Tibial nerve (tissue), 4 donors: ENCODE results near the gene PFKFB4. TPM values are rescaled to one million over a fixed set of nuclear protein-coding genes. Genes with fewer than 3 reads are reported as not detected.

Experiments
- DNase-seq, 2 donors: peaks; one replicate each; pipeline ENCODE4 v3.0.0-alpha.2; 2019; ENCODE audit warnings: low spot score in 2 of 2
- H3K27ac ChIP-seq, 4 donors: fragments of 200-600 bp; sonication (generic) in 3 of 4; one replicate each; pipeline ENCODE4 v1.5.1; 2017 to 2019; ENCODE audit warnings: mild to moderate bottlenecking in 1 of 4
- H3K27me3 ChIP-seq, 2 donors: fragments of 200-600 bp; sonication (generic) in 1 of 2; one replicate each; pipeline versions ENCODE4 v1.5.1 to v1.6.0; 2017 to 2019
- H3K36me3 ChIP-seq, 3 donors: fragments of 200-600 bp; sonication (generic); one replicate each; pipeline ENCODE4 v1.5.1; 2018 to 2019
- H3K4me1 ChIP-seq, 4 donors: fragments of 200-600 bp; sonication (generic) in 3 of 4; one replicate each; pipeline ENCODE4 v1.5.1; 2017 to 2019
- H3K4me3 ChIP-seq, 4 donors: fragments of 200-600 bp; sonication (generic) in 3 of 4; one replicate each; pipeline ENCODE4 v1.5.1; 2017 to 2019; ENCODE audit warnings: mild to moderate bottlenecking in 1 of 4, moderate library complexity in 1 of 4
- H3K9me3 ChIP-seq, 4 donors: fragments of 200-600 bp; sonication (generic) in 3 of 4; one replicate each; pipeline ENCODE4 v1.5.1; 2017 to 2019
- CTCF ChIP-seq, 5 experiments: fragments of 200-600 bp in 3 of 5; fragments of 450-650 bp in 2 of 5; sonication (generic) in 3 of 5; IDR thresholded peaks; one replicate each; pipeline ENCODE4 v1.5.1; 2016 to 2019; ENCODE audit warnings: antibody characterized with exemption in 5 of 5, mild to moderate bottlenecking in 3 of 5, moderate library complexity in 2 of 5
- EP300 ChIP-seq, 2 donors: sonication (generic); formaldehyde crosslinking; IDR thresholded peaks; one replicate each; pipeline ENCODE4 v1.6.1; 2017; ENCODE audit warnings: antibody characterized with exemption in 2 of 2, mild to moderate bottlenecking in 1 of 2
- POLR2A ChIP-seq, 2 donors: fragments of 450-650 bp; IDR thresholded peaks; one replicate each; pipeline ENCODE4 v1.6.1; 2017; ENCODE audit warnings: antibody characterized with exemption in 2 of 2, mild to moderate bottlenecking in 2 of 2, moderate library complexity in 2 of 2
- WGBS, 2 donors: methylation state at CpG; one replicate each; pipeline ENCODE4 v1.1.5; 2018; 5-methylcytosine and 5-hydroxymethylcytosine counted together
- total RNA-seq, 4 donors: library from RNA; depleted of rRNA; stranded (reverse); fragments of >200 nt; gene quantifications; one replicate each; pipeline ENCODE4 v1.1.0, GENCODE V29; 2016

Gene PFKFB4
- total RNA-seq, 4 donors from 2014 or later, result 2.2 to 9.0 (median 7.6) TPM

DNA sequence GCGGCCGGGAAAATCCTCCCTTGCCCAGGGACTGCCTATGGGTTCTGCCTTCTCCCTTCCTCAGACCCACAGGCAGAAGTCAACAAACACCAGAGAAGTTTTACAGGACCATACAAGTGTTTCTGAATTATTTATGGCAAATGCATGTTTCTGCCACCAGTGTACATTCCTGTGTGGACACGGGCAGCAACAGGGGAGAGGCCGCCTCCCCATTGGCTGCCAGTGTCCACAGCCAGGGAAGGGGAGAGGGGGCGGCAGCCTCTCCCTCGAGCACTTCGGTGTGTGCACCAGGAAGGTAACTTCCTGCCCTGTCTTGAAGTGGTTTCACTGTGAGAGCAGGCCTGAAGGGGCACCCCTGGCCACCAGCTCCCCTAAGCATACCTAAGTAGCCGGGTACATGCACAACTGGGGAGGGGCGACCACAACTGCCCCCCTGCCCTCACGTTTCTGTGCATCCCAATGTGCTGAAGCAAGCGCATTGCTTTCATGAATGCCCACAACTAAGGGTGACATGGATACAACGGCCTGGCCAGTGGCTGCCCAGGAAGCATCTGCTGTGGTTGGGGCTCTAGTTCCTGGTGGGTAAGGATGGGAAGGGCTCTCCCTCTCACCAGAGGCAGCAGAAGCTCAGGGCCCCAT lies 37.8 kb downstream of the PFKFB4 start:
- no peaks in the 10 kb centered on the region for H3K4me1 ChIP-seq
- no peak for DNase-seq
- 61 to 62% methylated on average over 10 to 11 of the region's 12 CpGs for WGBS, 2 donors
- H3K4me3 ChIP-seq, result no peak overlapping the region
- H3K36me3 ChIP-seq, result peaks cover 0 to 51% (median 0%) of the 10 kb centered on the region in 3 donors
- no peak for TF ChIP-seq POLR2A (IDR thresholded peaks at IDR 0.05)
- TF ChIP-seq CTCF (IDR thresholded peaks at IDR 0.05), result no peak
- TF ChIP-seq EP300 (IDR thresholded peaks at IDR 0.05), result no peak
- no peak overlapping the region for H3K27ac ChIP-seq
- H3K27me3 ChIP-seq, result no peaks in the 10 kb centered on the region
- no peaks in the 10 kb centered on the region for H3K9me3 ChIP-seq

- TF ChIP-seq CTCF (IDR thresholded peaks at IDR 0.05), result no peak
- no peak for TF ChIP-seq POLR2A (IDR thresholded peaks at IDR 0.05)
- TF ChIP-seq EP300 (IDR thresholded peaks at IDR 0.05), result no peak
- no peak for DNase-seq
- H3K36me3 ChIP-seq, result peaks cover 0 to 44% (median 0%) of the 10 kb centered on the region in 3 donors
- H3K27ac ChIP-seq, result no peak overlapping the region
- no peaks in the 10 kb centered on the region for H3K9me3 ChIP-seq
- no peak overlapping the region for H3K4me3 ChIP-seq
- no peaks in the 10 kb centered on the region for H3K27me3 ChIP-seq
- no peaks in the 10 kb centered on the region for H3K4me1 ChIP-seq
- WGBS, 2 donors, result 95 to 100% methylated on average over 2 to 4 of the region's 6 CpGs
Observed at GRCh38 chr3:48518069-48518468, 38.5 kb downstream of the PFKFB4 start.

- Histone ChIP-seq H3K36me3 (peaks cover 0 to 33% (median 0%) of the 10 kb centered on the region in 3 donors), H3K4me1 (no peaks in the 10 kb centered on the region), H3K27me3 (no peaks in the 10 kb centered on the region), H3K27ac (no peak overlapping the region), H3K9me3 (no peaks in the 10 kb centered on the region), H3K4me3 (no peak overlapping the region)
- TF ChIP-seq CTCF (IDR thresholded peaks at IDR 0.05), result no peak
- TF ChIP-seq POLR2A (IDR thresholded peaks at IDR 0.05), result no peak
- TF ChIP-seq EP300 (IDR thresholded peaks at IDR 0.05), result no peak
- WGBS, 2 donors, result 73 to 79% methylated on average over 8 of the region's 8 CpGs
- no peak for DNase-seq
Observed at GRCh38 chr3:48516571-48516970, 40.0 kb downstream of the PFKFB4 start.

- no peak overlapping the region for H3K4me3 ChIP-seq
- no peaks in the 10 kb centered on the region for H3K27me3 ChIP-seq
- H3K4me1 ChIP-seq, result no peaks in the 10 kb centered on the region
- 83 to 91% methylated on average over 8 of the region's 8 CpGs for WGBS, 2 donors
- H3K27ac ChIP-seq, result no peak overlapping the region
- TF ChIP-seq POLR2A (IDR thresholded peaks at IDR 0.05) (no peak), CTCF (IDR thresholded peaks at IDR 0.05) (no peak), EP300 (IDR thresholded peaks at IDR 0.05) (no peak)
- peaks cover 0 to 14% (median 0%) of the 10 kb centered on the region in 3 donors for H3K36me3 ChIP-seq
- no peak for DNase-seq
- H3K9me3 ChIP-seq, result no peaks in the 10 kb centered on the region
Observed at GRCh38 chr3:48514431-48515227, 42.0 kb downstream of the PFKFB4 start.

- Histone ChIP-seq H3K4me1 (no peaks in the 10 kb centered on the region), H3K27ac (no peak overlapping the region), H3K9me3 (no peaks in the 10 kb centered on the region), H3K4me3 (no peak overlapping the region), H3K27me3 (no peaks in the 10 kb centered on the region), H3K36me3 (no peaks in the 10 kb centered on the region)
- WGBS, 2 donors, result 84 to 86% methylated on average over 4 of the region's 4 CpGs
- DNase-seq, result no peak
- TF ChIP-seq CTCF (IDR thresholded peaks at IDR 0.05) (no peak), POLR2A (IDR thresholded peaks at IDR 0.05) (no peak), EP300 (IDR thresholded peaks at IDR 0.05) (no peak)
Observed at GRCh38 chr3:48511551-48511950, 45.1 kb downstream of the PFKFB4 start.
